Astrocyte of the spinal cord (primary cell): ENCODE results near the gene SIAH2.

Experiments
- DNase-seq: peaks from one replicate; pipeline ENCODE4 v3.0.0; 2011; ENCODE audit warnings: low read depth, low spot score
- H3K4me3 ChIP-seq: 2 replicates; pipeline ENCODE4 v1.5.1; 2011; ENCODE audit warnings: low read depth, mild to moderate bottlenecking, low read length, moderate library complexity
- CTCF ChIP-seq: IDR thresholded peaks from 2 replicates; pipeline ENCODE4 v1.5.1; 2012; ENCODE audit warnings: low read depth, mild to moderate bottlenecking, low read length, inconsistent platforms
- in situ Hi-C: cut with HindIII; loops from 2 replicates; pipeline ENCODE4 v1.10.0; 2017; ENCODE audit warnings: low sequenced_read_pairs

SIAH2 gene

GRCh38 chr3:150755902-150756301, 7.1 kb downstream of the SIAH2 start:
- DNase-seq = no peak
- in situ Hi-C loops = no loop called here
- no peak overlapping the region for H3K4me3 ChIP-seq
- TF ChIP-seq CTCF = no peak

GRCh38 chr3:150754896-150755295, 8.1 kb downstream of the SIAH2 start:
- no peak for DNase-seq
- no peak for TF ChIP-seq CTCF
- no peak overlapping the region for H3K4me3 ChIP-seq
- in situ Hi-C loops = no loop called here

- in situ Hi-C loops = no loop called here
Measured at GRCh38 chr3:150751781-150752263, 11.1 kb downstream of the SIAH2 start.

GRCh38 chr3:150749255-150749654, 13.7 kb downstream of the SIAH2 start:
- TF ChIP-seq CTCF = no peak

More at GRCh38 chr3:150751781-150752263, 11.1 kb downstream of the SIAH2 start:
- DNase-seq = no peak
- TF ChIP-seq CTCF = no peak
- H3K4me3 ChIP-seq = no peak overlapping the region

GRCh38 chr3:150748684-150749047, 14.3 kb downstream of the SIAH2 start:
- DNase-seq = no peak
- TF ChIP-seq CTCF = no peak
- H3K4me3 ChIP-seq = no peak overlapping the region
- in situ Hi-C loops = no loop called here

More at GRCh38 chr3:150749255-150749654, 13.7 kb downstream of the SIAH2 start:
- in situ Hi-C loops = no loop called here
- H3K4me3 ChIP-seq = no peak overlapping the region
- DNase-seq = no peak

GRCh38 chr3:150747886-150748683, 14.9 kb downstream of the SIAH2 start:
- H3K4me3 ChIP-seq = no peak overlapping the region
- no peak for TF ChIP-seq CTCF
- DNase-seq = no peak
- in situ Hi-C loops = no loop called here
